Mononuclear cell (primary cell): ENCODE measurements around the gene NRP2. TPM values are rescaled to one million over a fixed set of nuclear protein-coding genes. Genes with fewer than 3 reads are reported as not detected.

Experiments
- H3K27me3 ChIP-seq: 2 replicates; pipeline ENCODE4 v1.6.0; 2011; ENCODE audit warnings: low read length, control low read depth; ENCODE audit not compliant: insufficient read depth
- H3K4me1 ChIP-seq: 2 replicates; pipeline ENCODE4 v1.5.1; 2011; ENCODE audit warnings: mild to moderate bottlenecking, low read length, control low read depth; ENCODE audit not compliant: insufficient read depth
- H3K4me3 ChIP-seq: 2 replicates; pipeline ENCODE4 v1.5.1; 2011; ENCODE audit warnings: mild to moderate bottlenecking, low read length, moderate library complexity
- H3K9me3 ChIP-seq: 2 replicates; pipeline ENCODE4 v1.5.1; 2011; ENCODE audit warnings: low read depth, mild to moderate bottlenecking, control low read depth, low read length
- total RNA-seq: library from RNA; depleted of rRNA; stranded (reverse); fragments of >200 nt; gene quantifications from one replicate; pipeline ENCODE4 v1.2.3, GENCODE V29; 2012

The NRP2 gene
- total RNA-seq, 1 donor: 7.5 TPM

GRCh38 chr2:205783872-205784499, 101.7 kb downstream of the NRP2 start:
- Histone ChIP-seq H3K27me3 (no peaks in the 10 kb centered on the region), H3K4me1 (no peaks in the 10 kb centered on the region), H3K4me3 (no peak overlapping the region), H3K9me3 (no peaks in the 10 kb centered on the region)

- H3K4me3 ChIP-seq: no peak overlapping the region
- no peaks in the 10 kb centered on the region for H3K27me3 ChIP-seq
- no peaks in the 10 kb centered on the region for H3K4me1 ChIP-seq
- no peaks in the 10 kb centered on the region for H3K9me3 ChIP-seq
These were observed 103.4 kb downstream of the NRP2 start for GRCh38 chr2:205785507-205786260.

GRCh38 chr2:205786976-205787375, 104.7 kb downstream of the NRP2 start:
- no peaks in the 10 kb centered on the region for H3K27me3 ChIP-seq
- no peaks in the 10 kb centered on the region for H3K9me3 ChIP-seq
- H3K4me3 ChIP-seq: no peak overlapping the region
- H3K4me1 ChIP-seq: no peaks in the 10 kb centered on the region

GRCh38 chr2:205787761-205788160, 105.5 kb downstream of the NRP2 start:
- no peaks in the 10 kb centered on the region for H3K4me1 ChIP-seq
- no peaks in the 10 kb centered on the region for H3K27me3 ChIP-seq
- no peaks in the 10 kb centered on the region for H3K9me3 ChIP-seq
- no peak overlapping the region for H3K4me3 ChIP-seq

- Histone ChIP-seq H3K4me1 (no peaks in the 10 kb centered on the region), H3K4me3 (no peak overlapping the region), H3K27me3 (no peaks in the 10 kb centered on the region), H3K9me3 (no peaks in the 10 kb centered on the region)
These were observed 107.6 kb downstream of the NRP2 start for GRCh38 chr2:205789906-205790305.

- Histone ChIP-seq H3K4me3 (no peak overlapping the region), H3K4me1 (no peaks in the 10 kb centered on the region), H3K9me3 (no peaks in the 10 kb centered on the region), H3K27me3 (no peaks in the 10 kb centered on the region)
These were observed 110.6 kb downstream of the NRP2 start for GRCh38 chr2:205792908-205793307.

GRCh38 chr2:205796805-205797313, 114.6 kb downstream of the NRP2 start:
- H3K9me3 ChIP-seq: no peaks in the 10 kb centered on the region
- H3K27me3 ChIP-seq: no peaks in the 10 kb centered on the region
- no peak overlapping the region for H3K4me3 ChIP-seq
- no peaks in the 10 kb centered on the region for H3K4me1 ChIP-seq

GRCh38 chr2:205797866-205798265, 115.6 kb downstream of the NRP2 start:
- no peaks in the 10 kb centered on the region for H3K27me3 ChIP-seq
- H3K4me1 ChIP-seq: no peaks in the 10 kb centered on the region
- H3K9me3 ChIP-seq: no peaks in the 10 kb centered on the region
- H3K4me3 ChIP-seq: no peak overlapping the region

- H3K4me3 ChIP-seq: no peak overlapping the region
- no peaks in the 10 kb centered on the region for H3K9me3 ChIP-seq
- no peaks in the 10 kb centered on the region for H3K4me1 ChIP-seq
- H3K27me3 ChIP-seq: no peaks in the 10 kb centered on the region
These were observed 117.9 kb downstream of the NRP2 start for GRCh38 chr2:205800224-205800623.

GRCh38 chr2:205800773-205801172, 118.5 kb downstream of the NRP2 start:
- Histone ChIP-seq H3K27me3 (no peaks in the 10 kb centered on the region), H3K4me1 (no peaks in the 10 kb centered on the region), H3K4me3 (no peak overlapping the region), H3K9me3 (no peaks in the 10 kb centered on the region)

GRCh38 chr2:205802065-205802464, 119.8 kb downstream of the NRP2 start:
- H3K4me3 ChIP-seq: no peak overlapping the region
- H3K9me3 ChIP-seq: no peaks in the 10 kb centered on the region
- no peaks in the 10 kb centered on the region for H3K27me3 ChIP-seq
- no peaks in the 10 kb centered on the region for H3K4me1 ChIP-seq

- no peaks in the 10 kb centered on the region for H3K27me3 ChIP-seq
- H3K9me3 ChIP-seq: no peaks in the 10 kb centered on the region
- no peaks in the 10 kb centered on the region for H3K4me1 ChIP-seq
- no peak overlapping the region for H3K4me3 ChIP-seq
These were observed 120.6 kb downstream of the NRP2 start for GRCh38 chr2:205802941-205803340.

GRCh38 chr2:205803500-205803899, 121.2 kb downstream of the NRP2 start:
- Histone ChIP-seq H3K4me3 (no peak overlapping the region), H3K4me1 (no peaks in the 10 kb centered on the region), H3K27me3 (no peaks in the 10 kb centered on the region), H3K9me3 (no peaks in the 10 kb centered on the region)

- Histone ChIP-seq H3K9me3 (no peaks in the 10 kb centered on the region), H3K27me3 (no peaks in the 10 kb centered on the region), H3K4me3 (no peak overlapping the region), H3K4me1 (no peaks in the 10 kb centered on the region)
These were observed 122.8 kb downstream of the NRP2 start for GRCh38 chr2:205805136-205805535.

GRCh38 chr2:205806143-205806905, 124.0 kb downstream of the NRP2 start:
- H3K4me1 ChIP-seq: no peaks in the 10 kb centered on the region
- H3K4me3 ChIP-seq: no peak overlapping the region
- no peaks in the 10 kb centered on the region for H3K9me3 ChIP-seq
- no peaks in the 10 kb centered on the region for H3K27me3 ChIP-seq
